NCI-H460 (cell line): ENCODE data around the gene HK2. TPM values are rescaled to one million over a fixed set of nuclear protein-coding genes. Genes with fewer than 3 reads are reported as not detected.
"Not testable (repeated sequence)": the region's sequence is repeated elsewhere in the genome, so short reads cannot be mapped to it uniquely, and the experiment has no call there.

ENCODE experiments used
- DNase-seq: peaks from one replicate; pipeline ENCODE4 v3.0.0-alpha.2; 2016; ENCODE audit warnings: low read depth; ENCODE audit errors: extremely low read depth
- total RNA-seq: library from RNA; depleted of rRNA; stranded (reverse); fragments of >200 nt; shearing (Covaris generic); gene quantifications from 2 replicates; pipeline ENCODE4 v1.2.3, GENCODE V29; 2014

Gene HK2
- total RNA-seq, 1 experiment from 2014 or later = 12.5 TPM

DNA sequence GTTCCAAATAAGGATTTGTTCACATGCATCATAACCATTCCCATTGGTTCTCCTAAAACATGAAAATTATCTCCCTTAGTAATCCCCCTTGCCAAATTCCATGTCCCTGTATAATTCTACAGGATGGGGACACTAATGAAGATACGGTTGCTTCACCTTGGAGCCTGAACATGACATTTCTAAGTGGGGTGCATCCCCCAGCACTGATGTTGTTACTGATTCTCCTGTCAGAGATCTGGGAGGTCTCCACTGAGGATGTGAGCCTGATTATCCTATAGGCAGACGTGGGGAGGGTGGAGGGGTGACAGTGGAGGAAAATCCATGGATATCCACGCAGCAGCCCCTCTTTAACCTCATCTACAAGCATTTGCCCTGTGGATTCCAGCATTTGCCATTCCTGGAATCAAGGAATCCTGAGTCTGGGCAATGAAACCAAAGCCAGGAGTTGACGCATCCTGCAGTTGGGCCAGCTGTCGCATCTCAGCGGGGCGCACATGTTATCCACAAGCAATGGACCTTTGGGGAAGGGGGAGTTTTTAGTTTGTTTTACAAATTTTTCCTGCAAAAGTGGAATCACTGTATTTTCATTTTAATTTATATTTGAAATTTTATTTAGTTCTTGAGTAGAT lies 57.3 kb downstream of the HK2 start:
- DNase-seq = no peak

DNA sequence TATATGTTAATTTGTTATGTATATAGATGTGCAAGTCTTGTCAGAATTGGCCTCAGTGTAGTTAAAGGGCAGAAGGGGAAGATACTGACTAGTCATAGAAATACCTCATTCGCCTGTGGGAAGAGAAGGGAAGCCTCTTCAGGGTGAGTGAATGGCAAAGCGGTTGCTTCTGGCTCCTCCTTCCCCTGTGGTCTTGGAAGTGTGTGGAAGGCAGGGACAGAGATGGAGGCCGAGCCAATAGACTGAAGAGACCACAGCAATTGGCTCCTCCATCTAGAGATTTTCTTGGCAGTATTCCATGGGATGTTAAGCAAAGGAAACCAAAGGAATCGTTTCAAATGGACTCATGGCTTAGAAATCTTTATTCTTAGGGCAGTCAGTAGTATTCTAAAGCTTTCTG lies 57.9 kb downstream of the HK2 start:
- DNase-seq = not testable (repeated sequence)

DNA sequence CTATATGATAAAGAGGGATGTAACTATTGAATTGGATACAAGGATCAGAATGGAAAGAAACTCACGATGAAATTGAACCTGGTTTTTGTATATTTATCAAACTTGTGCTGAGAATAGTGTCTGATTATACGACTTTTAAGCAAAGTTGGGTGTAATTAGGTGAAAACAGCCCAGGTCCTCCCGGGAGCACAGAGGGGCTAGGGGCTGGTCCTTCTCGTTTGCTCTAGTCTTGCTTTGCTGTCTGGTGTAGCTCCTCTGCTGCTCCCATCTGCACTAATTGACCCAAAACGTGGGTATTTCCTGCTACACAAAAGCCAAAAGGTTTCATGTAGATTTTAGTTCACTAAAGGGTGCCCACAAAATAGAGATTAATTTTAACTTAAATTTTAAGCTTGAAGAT lies 58.7 kb downstream of the HK2 start:
- no peak for DNase-seq

DNA sequence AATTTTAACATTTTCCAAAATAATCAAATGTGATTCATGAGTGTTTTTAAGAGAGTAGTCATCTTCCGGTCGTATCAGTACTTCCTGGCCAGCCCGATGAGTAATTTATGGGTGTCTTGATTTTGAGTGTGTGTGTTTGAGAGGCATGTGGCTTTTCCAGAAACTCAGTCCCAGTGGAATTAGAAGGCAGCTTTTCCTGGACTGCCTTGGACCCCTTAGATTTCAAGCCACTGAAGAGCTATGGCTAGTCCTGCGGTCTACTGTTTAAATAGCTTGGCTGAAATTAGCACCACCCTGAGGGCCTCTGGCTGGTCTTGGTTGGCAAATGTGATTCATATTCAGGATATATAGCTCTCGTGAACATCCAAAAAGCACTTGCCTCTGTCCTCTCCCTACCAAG lies 59.4 kb downstream of the HK2 start:
- DNase-seq = no peak

DNA sequence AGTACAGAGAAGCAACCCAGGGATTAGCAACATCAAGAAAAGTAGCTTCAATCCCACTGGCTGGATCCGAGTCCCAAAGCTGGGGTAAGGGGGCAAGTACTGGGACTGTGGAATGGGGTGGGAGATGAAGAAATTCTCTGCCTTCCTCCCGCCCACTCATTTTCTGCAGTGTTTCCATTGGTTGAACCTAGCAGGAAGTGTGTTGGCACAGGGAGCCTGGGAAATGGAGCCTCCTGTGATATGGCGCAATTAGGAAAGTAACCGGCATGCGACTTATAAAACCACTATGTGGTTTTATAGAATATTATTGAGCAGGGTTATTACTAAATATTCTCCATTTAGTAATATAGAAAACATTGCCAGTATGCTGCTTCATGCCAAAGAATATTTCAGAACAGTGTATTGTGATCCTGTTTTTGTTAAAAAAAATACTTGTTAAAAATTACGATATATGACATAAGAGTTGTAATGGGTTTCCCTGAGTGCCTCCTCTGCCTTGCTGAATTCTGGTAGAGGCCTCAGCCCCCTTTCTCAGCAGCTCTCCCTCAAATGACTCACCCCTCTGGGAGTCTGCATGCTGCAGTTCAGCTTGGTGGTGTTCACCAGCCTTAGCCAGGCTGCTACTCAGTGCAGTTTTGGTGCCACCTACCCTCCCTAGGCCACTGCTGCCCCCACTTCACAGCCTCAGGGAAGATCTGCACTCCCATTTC lies 60.5 kb downstream of the HK2 start:
- DNase-seq = no peak

DNA sequence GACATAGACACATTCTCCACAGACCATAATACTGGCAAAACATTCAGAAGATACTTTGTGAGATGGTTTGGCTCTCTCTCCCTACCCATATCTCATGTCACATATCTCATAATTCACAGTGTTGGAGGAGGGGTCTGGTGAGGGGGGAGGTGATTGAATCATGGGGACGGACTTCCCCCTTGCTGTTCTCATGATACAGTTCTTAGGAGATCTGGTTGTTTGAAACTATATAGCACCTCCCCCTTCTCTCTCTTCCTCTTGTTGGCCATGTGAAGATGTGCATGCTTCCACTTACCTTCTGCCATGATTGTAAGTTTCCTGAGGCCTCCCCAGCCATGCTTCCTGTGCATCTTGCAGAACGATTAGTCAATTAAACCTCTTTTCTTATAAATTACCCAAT lies 61.1 kb downstream of the HK2 start:
- no peak for DNase-seq

DNA sequence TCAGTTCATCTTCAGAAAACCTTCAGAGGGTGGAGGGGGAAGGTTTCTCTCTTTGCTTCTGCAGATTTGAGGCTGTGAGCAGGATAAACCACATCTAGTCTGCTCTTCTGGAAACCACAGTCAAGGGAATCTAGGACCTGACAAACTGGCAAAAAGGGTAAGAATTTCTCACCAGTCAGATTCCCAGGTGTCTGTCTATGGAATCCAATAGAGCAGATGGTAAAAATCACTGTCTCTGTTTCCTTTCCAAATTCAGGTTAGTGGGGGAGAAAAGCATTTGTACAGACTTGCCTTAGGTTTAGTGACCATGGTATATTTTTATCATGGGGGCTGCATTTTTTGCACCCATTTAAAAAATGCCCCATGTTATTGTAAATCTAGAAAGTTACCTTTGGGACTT lies 62.3 kb downstream of the HK2 start:
- DNase-seq = no peak

DNA sequence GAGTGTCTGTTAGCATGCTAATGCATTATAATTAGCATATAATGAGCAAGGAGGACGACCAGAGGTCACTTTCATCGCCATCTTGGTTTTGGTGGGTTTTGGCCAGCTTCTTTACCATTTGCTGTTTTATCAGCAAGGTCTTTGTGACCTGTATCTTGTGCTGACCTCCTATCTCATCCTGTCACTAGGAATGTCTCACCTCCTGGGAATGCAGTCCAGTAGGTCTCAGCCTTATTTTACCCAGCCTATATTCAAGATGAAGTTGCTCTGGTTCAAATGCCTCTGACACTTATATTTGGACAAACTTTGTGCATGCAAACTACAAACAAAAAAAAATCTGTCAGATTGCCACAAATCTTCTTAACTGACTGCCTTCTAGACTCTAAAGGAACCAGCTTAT lies 66.3 kb downstream of the HK2 start:
- not testable (repeated sequence) for DNase-seq

DNA sequence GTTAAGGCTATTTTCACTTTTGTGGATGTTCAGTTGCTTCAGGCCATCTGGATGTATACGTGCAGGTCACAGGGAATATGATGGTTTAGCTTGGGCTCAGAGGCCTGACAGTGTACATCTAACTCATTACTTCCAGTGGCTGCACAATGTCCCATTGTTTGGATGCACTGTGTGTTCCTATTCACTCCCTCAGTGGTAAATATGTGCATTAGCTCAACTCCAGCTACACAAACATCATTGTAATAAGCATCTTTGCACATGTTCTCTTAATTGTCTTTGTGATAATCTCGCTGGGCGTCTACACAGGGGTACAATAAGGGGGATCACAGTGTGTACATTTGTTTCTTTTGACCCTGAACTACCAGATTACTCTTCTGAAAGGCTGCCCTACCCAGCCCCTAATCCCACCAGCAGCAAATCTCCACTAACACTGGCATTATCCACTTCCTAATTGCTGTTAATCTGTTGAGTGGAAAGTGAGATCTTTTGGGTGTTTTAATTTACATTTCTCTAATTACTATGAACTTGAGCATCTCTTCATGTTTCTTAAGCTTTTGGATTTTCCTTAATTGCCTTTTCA lies 68.4 kb downstream of the HK2 start:
- no peak for DNase-seq

DNA sequence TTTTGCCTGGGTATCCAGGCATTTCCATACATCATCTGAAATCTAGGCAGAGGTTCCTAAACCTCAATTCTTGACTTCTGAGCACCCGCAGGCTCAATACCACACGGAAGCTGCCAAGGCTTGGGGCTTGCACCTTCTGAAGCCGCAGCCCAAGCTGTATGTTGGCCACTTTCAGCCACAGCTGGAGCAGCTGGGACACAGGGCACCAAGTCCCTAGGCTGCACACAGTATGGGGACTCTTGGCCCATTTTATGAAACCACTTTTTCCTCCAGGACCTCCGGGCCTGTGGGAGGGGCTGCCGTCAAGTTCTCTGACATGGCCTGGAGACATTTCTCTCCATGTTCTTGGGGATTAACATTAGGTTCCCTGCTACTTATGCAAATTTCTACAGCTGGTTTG lies 72.5 kb downstream of the HK2 start:
- DNase-seq = no peak

DNA sequence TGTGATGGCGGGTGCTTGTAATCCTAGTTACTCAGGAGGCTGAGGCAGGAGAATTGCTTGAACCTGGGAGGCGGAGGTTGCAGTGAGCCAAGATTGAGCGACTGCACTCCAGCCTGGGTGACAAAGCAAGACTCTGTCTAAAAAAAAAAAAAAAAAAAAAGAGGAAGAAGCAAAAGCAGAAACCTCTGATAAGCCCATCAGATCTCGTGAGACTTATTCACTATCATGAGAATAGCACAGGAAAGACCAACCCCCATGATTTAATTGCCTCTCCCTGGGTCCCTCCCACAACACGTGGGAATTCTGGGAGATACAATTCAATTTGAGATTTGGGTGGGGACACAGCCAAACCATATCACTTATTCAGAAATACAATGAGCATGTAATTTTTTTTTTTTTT lies 73.6 kb downstream of the HK2 start:
- DNase-seq = not testable (repeated sequence)

DNA sequence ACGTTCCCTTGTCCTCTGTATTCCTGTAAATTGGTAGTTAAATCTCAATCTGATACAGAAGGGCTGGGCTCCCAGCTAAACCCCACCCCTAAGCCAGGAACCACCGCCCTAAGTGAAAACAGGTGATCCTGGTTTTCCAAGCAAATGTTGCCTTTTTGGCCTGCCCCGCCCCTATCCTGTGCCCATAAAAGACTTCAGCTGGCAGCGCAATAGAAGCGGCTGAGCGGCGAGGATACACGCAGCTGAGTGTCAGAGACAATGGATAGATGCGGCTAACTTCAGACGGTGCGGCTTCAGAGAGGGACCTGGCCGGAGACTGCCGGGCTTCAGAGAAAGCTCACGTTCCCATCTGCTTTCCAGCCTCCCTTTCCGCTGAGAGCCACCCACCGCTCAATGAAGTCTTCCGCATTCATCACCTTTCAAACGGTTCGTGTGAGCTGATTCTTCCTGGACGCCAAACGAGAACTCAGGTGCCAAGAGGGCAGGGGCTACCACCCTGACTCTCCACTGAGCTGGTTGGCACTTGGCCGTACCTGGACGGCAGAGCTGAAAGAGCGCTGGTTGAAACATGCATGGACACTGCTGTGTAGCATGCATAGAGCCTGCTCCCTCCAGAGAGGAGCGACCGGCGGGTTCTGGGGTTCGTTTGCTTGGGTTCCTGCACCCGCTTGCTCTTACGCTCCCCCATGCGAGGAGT lies 75.0 kb downstream of the HK2 start:
- no peak for DNase-seq

DNA sequence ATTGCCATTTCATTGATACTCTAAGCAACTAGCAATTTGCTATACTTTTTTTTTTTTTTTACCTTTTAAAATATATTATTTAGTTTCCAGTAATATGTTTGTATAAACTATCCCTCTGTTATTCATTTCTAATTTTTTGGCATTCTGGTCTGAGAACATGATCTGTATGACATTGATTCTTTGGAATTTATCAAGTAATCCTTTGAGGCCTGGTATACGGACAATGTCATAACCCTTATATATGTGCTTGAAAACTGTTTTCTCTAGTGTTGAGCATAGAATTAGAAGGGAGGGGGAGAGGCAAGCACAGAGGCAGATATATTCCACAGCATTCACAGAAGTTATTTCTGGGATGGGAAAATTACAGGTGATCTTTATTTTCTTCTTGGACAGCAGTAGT lies 76.3 kb downstream of the HK2 start:
- no peak for DNase-seq

DNA sequence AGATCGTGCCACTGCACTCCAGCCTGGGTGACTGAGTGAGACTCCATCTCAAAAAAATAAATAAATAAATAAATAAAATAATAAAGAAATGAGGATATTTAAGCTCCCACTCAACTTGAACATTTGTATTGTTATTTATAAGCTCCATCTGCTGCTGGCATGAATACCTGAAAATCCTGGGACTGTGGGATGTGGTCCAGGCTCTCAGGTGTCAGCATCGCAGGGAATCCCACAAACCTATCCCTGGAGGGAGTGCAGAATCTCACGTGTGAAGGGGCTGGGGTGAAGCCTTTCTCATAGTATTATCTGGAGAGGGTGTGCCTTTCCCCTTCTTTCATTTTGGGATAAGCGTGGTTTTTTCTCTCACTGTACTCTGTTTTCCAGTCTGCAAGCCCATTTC lies 77.1 kb downstream of the HK2 start:
- DNase-seq = no peak

DNA sequence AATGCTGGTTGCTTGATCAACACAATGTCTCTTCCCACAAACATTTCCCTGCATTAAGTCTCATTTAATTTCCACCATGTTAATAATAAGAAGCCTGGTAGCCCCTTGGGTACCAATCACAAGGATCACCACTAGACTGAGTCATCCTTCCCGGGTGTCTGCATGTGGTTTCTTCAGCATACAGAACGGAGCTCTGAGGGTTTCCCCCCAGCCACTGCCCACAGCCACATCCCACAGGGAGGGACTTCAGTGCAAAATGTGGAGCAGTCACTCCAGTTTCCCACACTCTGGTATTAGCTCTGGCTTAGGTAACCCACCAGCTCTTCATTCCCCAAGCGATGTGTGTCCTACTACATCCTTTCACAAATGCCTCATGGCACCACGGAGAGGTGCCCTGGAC lies 81.8 kb downstream of the HK2 start:
- DNase-seq = no peak

DNA sequence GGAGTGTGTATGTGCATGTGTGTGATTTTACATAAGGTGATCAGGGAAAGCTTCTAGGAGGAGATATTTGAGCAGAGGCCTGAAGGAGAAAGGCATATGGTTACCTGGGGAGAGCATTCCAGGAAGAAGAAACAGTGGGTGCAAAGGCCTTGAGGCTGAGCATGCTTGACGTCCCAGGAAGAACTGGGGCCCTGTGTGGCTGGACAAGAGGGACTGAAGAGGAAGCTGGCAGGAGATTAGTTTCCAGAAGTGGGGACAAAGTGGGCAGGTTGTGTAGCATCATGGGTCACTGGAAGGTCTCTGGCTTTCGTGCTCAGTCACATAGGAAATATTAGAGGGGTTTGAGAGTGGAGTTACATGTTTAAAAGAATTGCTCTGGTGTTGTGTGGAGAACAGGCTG lies 82.5 kb downstream of the HK2 start:
- no peak for DNase-seq

DNA sequence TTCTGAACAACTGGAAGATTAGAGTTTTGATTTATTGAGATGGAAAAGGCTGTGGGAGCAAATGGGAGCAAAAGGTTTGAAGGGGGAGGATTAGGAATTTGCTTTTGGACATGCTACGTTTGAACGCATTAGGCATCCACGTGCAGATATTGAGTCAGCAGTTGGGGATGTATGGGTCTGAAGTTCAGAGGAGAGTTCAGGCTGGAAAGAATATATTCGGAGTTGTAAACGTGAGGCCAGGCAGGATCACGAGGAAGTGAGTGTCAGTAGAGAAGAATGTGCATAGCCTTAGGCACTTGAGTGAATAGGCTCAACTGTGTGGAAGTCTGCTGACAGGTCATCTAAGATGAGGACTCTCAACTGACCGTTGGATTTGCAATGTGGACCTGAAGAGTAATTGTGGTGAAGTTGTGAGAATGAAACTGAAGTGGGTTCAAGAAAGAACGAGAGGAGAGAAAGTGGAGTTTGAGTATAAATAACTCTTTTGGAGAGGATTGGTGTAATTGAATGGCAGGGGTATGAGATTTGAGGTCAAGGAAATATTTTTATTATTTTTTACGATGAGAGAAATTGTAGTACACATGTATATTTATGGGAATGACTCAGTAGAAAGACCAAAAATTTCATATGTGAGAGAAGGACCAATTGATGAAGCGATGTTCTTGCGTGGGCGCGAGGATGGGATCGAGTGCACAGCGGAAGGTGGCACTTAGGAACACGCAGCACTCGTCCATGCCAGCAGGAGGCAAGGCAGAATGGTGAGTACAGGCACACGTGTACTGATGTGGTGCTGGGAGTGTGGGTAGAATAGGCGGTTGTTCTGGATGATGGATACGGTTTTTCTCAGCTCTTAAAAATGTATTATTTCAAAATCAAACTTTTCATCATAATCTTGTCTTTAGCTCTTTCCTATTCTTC lies 84.0 kb downstream of the HK2 start:
- DNase-seq = no peak

DNA sequence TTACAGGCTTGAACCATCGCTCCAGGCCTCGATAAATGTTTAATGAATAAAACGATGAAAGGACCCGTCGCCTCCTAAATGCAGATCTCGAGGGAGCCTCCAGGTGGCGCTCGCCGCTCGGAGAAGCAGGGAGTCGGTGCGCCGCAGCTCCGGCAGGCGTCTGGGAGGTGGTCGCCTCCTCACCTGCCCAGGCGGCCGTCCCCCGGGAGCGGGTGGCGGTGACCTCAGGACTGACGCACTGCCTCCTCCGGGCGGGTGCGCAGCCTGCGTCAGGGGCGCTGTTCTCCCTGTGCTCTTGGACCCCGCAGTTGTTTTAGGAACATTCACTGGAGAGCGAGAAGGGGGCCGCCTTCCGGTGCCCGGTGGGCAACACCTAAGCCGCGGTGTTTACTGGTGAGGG lies 85.9 kb downstream of the HK2 start:
- DNase-seq = peak; percentile 57

DNA sequence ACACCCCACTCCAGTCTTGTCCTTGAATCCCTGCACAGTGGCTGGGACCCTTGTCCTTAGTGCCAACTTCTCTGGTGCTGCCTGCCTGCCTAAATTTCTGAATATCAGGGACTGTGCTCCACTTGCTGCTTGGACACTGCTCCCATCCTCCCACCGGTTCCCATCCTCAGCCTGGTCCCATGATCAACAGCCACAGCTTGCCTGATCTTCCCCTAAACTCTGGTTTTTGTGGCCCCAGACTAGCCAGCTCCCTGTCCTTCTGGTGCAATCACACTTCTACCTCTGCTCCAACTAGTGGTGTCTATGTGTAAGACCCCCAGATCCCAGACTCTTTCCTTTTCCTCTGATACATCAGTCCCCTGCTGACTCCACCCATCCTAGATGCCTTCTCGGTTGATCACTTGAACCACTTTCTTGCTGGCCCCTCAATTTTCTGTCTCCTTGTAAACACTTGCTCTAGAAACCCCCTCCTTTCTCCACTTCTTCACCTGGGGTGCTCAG lies 87.4 kb downstream of the HK2 start:
- no peak for DNase-seq

DNA sequence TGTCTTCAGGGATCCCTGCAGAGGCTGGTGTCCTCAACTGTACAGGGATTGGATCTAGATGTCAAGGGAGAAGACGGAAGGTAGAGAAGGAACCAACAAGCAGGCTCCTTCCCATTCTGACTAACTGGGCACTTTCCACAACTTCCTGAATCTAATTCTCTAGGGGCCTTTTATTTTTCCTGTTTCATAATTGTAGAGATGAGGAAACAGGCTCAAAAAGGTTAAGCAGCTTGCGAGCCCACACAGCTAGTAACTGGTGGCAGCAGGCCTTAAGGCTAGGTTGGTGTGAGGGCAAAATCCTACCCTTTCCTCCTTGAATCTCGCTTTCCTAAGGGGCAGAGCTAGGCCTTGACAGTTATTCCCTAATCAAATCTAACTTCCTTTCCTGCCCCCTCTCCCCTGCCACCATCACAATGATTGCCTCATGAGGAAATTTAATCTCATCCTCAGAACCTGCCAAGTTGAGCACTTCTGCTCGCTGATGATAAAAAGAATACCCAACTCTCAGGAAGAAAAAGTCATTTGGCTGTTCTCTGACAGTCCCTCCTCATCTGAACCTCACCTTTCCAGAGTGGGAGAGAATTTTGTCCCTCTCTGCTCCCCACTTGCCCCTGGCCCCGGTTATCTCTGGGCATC lies 88.8 kb downstream of the HK2 start:
- no peak for DNase-seq
